ENCODE data around the gene EXOC3L4.

The EXOC3L4 gene

GRCh38 chr14:103071544-103072251 is 22.8 kb upstream of the EXOC3L4 start:
- no peak for DNase-seq

DNA sequence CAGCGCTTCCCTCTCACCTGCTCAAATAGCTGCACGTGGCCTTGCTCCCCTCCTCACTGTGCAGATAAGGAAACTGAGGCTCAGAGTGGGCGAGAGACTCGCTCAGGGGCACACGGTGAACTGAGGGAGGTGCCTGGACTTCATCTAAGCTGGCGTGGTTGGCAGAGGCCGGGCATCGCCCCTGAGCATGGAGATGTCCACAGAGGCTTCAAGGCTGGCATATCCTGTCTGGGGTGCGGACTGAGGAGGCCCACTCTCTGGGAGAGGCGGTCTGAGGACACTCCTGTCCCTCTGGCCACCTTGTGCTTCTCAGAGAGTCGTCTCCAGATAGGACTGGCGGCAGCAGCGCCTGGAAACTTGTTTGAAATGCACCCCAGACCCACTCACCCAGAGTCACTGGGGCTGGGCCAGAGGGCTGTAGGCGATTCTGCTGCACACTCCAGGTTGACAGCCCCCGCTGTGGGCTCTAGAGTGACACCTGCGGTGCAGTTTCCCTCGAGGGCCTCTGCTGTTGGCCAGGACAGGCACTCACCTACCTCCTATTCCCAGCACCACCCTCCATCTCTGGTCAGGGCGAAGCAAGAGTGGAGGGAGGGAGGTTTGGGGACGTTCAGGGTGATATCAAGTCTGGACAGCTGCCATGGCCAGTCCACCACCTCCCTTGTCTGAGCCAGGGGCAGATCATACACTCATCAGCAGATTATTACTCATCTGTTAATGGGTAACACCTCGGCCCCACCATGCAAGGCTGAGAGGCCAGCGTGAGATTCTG is 21.7 kb upstream of the EXOC3L4 start:
- DNase-seq = no peak

GRCh38 chr14:103073367-103073875 is 21.1 kb upstream of the EXOC3L4 start:
- no peak for DNase-seq

DNA sequence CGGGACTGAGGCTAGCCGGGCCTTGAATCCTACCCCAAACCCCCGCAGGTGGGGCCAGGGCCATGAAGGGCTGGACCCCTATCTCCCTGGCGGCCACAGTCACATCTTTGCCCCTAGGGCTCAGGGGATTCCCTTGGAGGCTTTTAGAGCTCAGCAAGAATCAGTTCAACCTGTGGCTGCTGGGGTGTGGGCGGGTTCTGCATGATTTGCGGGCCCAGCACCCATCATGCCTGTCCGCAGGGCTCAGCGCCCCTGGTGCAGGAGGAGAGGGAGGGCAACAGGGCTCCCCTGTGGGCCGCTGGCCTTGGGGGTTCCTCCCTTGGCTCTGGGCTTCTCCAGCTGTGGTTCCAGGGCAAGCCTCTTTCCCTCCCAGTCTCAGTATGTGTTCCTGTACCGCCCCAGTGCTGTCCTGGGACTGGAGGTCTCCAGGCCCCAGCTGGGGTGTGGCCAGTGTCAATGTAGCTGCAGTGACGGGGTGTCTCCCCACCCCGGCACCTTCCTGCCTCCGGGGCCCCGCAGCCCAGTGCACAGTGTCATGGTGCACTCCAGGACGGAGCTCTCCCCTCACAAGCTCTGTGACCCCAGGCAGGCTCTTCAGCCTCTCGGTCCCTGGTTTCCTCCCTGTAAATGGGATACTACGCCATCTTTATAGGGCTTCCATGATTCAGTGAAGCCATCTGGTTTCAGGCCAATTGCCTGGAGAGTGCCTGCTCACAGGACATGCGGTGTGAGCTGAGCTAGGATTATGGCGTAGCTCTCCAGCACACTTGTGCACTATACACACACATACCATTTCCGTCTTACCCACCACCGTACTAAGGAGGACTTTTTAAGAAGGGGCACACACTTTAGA is 20.4 kb upstream of the EXOC3L4 start:
- no peak for DNase-seq

- no peak for DNase-seq
Measured at GRCh38 chr14:103074729-103075367, 19.7 kb upstream of the EXOC3L4 start.

- DNase-seq = peak; percentile 11
Measured at GRCh38 chr14:103078420-103078749, 16.1 kb upstream of the EXOC3L4 start.

- no peak for DNase-seq
Measured at GRCh38 chr14:103078860-103079587, 15.5 kb upstream of the EXOC3L4 start.

GRCh38 chr14:103081951-103082350 is 12.6 kb upstream of the EXOC3L4 start:
- no peak for DNase-seq

DNA sequence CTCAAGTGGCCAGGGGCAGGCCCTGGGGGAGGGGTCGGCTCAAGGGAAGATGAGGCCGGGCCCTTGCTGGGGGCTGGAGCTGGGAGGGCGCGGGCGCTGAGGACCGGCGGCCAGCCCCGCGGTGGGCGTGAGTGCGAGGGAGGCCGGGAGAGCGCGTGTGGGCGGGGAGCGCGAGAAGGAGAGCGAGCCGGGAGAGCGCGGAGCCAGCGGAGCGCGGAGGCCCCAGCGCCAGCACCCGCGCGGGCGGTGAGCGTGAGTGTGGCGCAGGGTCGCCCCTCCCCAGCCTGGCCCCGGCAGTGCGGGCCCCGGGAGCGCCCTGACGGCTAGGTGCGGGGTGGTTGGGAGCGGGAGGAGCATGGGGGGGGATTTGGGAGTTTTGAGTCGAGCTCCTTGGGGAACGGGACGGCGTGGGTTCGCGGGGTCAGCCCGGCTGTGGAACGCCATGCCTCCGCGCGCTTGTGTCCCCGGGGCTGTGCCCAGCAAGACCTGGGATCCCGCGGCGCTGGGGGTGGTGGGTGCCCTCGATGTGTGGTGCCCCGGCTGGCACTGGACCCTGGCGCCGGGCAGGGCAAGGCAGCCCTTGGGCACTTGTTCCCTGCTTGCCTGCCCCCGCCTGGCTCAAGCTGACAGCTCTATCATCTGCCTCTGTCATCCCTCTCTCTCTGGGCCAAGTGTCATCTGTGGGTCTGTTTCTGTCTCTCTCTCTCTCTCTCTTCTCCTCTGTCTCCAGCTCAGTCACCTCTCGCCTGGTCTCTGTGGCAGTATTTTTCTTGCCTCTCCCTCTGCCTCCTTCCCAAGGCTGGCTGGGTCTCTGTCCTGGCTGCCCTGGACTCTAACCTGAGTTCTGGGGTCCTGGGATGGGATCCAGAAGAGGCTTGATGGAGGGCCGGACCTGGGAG is 10.3 kb upstream of the EXOC3L4 start, which contains the start of gene LBHD2:
Gene LBHD2, plus strand, starts transcription at position 190 of the 899 bp plus-strand sequence. CDS start 1,803 bp downstream, outside the sequence.
- no peak for DNase-seq

- DNase-seq = no peak
Measured at GRCh38 chr14:103085106-103086091, 9.1 kb upstream of the EXOC3L4 start.

- no peak for DNase-seq
Measured at GRCh38 chr14:103086771-103087342, 7.7 kb upstream of the EXOC3L4 start.

DNA sequence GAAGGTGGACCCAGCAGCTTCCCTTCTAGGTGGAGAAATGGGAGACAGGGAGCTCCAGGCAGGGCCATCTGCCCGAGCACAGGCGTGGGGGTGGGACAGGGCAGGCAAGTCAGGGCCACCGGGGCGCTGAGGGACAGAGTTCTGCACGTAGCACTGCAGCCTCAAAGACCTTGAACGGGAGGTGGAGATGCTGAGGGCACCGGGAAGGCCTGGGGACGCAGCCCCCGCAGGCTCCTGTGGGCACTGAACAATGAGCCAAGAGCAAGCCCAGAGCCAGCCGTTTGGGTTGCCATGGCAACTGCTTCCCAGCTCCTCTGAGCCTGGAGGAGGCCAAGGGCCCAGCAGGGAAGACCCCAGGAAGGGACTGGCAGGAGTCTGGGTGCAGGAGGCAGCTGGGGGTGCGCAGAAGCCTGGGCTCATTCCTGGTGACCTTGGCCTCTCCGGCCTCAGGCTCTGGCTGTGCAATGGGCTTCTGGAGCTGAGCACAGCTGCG is 7.1 kb upstream of the EXOC3L4 start:
- DNase-seq = no peak

DNA sequence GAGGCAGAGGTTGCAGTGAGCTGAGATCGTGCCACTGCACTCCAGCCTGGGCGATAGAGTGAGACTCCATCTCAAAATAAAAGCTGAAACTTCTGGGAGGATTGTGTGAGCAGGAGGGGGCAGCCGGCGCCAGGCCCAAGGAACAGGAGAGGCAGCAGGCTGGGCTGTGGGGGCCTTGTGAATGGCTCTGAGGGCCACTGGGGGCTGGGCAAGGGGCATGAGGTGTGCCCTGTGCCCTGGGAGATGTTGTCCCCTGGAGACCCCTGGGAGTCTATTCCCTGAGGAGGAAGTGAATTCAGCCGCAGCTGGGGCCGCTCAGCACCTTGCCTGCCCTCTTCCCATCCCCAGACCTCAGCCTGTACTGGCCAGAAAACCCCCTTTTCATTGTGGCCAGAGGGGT is 5.6 kb upstream of the EXOC3L4 start:
- no peak for DNase-seq

DNA sequence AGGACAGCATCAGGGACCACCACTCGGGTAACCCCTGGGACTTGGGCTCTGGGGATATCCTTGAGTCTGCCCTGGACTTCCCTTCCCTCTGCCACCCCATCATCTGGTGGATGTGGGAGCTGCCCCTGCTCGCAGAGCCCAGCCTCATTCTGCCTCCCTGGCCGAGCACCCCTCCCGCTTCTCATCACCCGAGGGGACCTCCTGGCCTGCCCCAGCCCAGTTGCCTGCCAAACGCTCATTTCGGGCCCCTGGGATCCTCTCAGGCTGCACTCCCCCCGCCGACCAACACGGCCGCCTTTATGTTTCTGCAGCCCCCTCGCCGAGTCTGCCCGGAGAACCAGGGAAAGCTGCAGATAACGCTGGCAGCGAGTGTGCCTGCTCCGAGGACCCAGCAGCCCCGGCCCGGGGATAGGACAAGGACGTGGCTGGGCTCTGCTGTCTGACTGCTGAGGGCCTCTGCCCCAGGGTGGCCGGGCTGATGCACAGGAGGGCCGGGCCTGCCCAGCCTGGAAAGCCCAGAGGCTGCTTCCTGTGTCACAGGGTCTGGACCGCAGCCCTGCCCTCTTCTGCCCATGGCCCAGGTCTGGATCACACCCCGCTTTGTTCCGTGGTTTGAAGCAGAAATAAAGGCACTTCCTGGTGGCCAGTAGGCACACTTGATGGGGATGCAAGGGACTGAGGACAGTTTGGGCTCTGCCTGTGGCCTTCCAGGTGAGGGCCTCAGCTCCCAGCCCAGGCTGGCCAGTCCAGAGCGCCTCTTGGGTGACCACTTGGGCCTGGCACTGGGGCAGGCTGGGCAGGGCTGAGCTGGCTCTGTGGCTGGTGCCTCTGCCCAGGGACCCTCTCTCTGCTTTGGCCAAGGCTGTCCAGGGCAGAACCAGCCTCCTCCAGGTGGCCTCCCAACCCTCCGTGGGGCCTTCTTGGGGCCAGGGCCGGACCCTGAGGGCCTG is 4.9 kb upstream of the EXOC3L4 start:
- DNase-seq = no peak

GRCh38 chr14:103090481-103091020 is 4.0 kb upstream of the EXOC3L4 start:
- DNase-seq = no peak

DNA sequence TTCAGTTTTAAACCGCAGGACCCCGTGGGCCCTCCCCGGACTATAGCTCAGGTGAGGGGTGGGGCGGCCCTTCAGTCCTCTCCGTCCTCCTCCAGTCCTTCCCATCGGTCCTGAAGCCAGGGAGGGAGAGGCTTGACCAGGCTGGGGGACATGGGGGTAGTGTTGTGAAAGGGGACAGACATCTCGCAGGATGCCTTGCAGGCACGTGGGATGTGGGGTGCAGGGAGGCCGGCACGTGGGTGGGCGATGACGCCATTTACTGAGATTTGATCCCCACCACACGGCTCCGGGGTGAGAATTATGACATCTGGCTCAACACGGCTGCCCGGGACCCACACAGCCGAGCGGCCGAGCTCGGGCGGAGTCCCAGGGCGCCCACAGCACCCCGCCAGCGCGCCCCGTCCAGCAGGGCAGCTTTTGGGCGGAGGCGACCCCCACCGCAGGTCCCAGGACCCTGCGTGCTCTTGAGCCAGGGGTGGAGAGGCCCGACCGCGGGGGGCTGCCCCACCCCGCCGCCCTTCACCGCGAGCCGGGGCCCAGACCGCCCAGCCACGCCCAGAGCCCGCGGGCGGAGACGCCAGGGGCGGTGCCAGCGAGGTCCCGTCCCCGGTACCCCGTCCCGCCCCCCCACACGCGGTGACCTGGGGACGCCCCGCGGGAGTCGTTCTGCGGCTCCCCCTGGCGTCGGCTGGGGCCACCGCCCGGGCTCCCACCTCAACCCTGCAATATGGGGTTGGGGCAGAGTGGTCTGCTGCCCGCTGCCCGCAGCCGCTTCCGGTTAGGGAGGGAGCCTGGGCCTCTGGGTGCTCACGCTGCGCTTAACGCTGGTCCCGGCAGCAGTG is 3.3 kb upstream of the EXOC3L4 start:
- no peak for DNase-seq

DNA sequence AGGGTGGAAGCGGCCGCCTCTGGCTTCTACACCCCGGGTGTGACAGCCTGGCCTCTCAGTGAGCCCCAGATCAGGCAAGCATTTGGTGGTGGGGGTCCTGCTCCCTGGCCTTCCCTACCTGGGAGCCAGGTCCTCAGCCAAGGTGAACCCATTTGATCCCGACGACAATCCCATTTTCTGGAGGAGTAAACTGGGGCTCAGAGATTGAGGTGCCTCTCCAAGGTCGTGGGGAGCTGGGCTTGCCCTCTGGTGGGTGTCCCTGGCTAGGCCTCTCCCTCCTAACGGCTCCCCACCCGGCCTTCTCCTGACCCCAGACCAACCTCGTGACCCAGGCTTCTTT is 2.7 kb upstream of the EXOC3L4 start:
- no peak for DNase-seq
